Measurements from ENCODE around the gene HSD17B11. TPM values are rescaled to one million over a fixed set of nuclear protein-coding genes. Genes with fewer than 3 reads are reported as not detected.
A peak's percentile ranks its signal among the peaks of the same experiment; 100 is the strongest.
"Not testable (repeated sequence)": the region's sequence is repeated elsewhere in the genome, so short reads cannot be mapped to it uniquely, and the experiment has no call there.

Gene HSD17B11
- total and polyA plus RNA-seq, 2 donors, result 39.1 to 59.9 TPM

DNA sequence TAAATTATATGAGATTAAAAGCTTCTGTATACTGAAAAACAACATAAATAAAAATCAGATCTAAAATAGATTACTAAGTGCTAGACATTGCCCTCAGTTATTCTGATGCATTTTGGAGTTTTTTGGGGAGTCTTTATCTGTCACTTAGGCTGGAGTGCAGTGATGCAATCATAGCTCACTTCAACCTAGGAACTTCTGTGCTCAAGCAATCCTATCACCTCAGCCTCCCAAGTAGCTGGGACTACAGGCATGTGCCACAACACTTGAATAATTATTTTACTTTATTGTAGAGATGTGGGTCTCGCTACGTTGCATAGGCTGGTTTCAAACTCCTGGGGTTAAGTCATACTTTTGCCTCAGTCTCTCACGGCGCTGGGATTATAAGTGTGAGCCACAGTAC is 31.7 kb downstream of the HSD17B11 start:
- Histone ChIP-seq H3K4me1 (ENCODE audit: control insufficient read depth in 2 of 2, insufficient read depth in 2 of 2, low read length in 2 of 2) (no peaks in the 10 kb centered on the region), H3K36me3 (ENCODE audit: control insufficient read depth in 2 of 2, insufficient read depth in 2 of 2, low read length in 1 of 2) (peaks cover 14 to 26% of the 10 kb centered on the region in 2 donors), H3K27ac (ENCODE audit: low read depth in 1 of 2, low read length in 1 of 2) (no peak overlapping the region), H3K27me3 (ENCODE audit: control insufficient read depth in 2 of 2, insufficient read depth in 1 of 2, low read length in 1 of 2) (no peaks in the 10 kb centered on the region), H3K4me3 (ENCODE audit: low read length in 2 of 2) (no peak overlapping the region), H3K9me3 (ENCODE audit: control insufficient read depth in 2 of 2, insufficient read depth in 1 of 2, low read length in 1 of 2) (no peaks in the 10 kb centered on the region)
- no peak for DNase-seq (ENCODE audit: low read depth in 6 of 9, low spot score in 9 of 9)
- WGBS, result 98% methylated on average over 4 of the region's 4 CpGs

DNA sequence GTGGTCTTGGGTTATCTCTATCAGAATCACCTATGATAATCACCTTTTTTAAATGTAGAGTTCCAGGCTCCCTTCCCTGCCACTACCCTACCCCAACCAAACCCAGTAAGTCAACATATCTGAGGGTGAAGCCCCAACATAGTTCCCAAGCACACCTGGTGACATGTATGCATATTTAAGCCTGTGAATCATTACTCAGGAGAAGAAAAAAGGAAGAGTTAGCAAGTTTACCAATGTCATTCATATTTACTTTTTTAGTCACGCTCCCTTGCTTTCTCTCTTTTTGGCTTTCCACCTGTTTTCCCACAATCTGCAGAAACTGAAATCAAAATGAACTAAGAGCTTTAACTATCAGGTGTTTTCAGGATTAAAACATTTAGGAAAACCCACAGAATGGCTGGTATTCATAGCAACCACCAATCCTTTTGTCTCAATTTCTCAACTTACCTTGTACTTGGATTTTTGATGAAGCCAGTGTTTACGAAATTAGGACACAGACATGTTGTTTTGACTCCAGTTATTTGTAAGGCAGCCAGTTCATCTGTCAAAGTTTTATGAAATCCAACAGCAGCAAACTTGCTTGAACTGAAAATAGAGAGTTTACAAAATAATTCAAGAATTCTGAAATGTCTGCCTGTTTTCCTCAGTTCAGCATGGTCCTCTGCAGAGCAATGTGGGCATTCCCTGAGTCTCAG is 34.0 kb downstream of the HSD17B11 start:
- H3K27ac ChIP-seq (ENCODE audit: low read depth in 1 of 2, low read length in 1 of 2), result no peak overlapping the region
- H3K9me3 ChIP-seq (ENCODE audit: control insufficient read depth in 2 of 2, insufficient read depth in 1 of 2, low read length in 1 of 2), result no peaks in the 10 kb centered on the region
- H3K4me1 ChIP-seq (ENCODE audit: control insufficient read depth in 2 of 2, insufficient read depth in 2 of 2, low read length in 2 of 2), result no peaks in the 10 kb centered on the region
- H3K27me3 ChIP-seq (ENCODE audit: control insufficient read depth in 2 of 2, insufficient read depth in 1 of 2, low read length in 1 of 2), result no peaks in the 10 kb centered on the region
- 97% methylated on average over 2 of the region's 2 CpGs for WGBS
- peaks cover 10 to 18% of the 10 kb centered on the region in 2 donors for H3K36me3 ChIP-seq (ENCODE audit: control insufficient read depth in 2 of 2, insufficient read depth in 2 of 2, low read length in 1 of 2)
- no peak overlapping the region for H3K4me3 ChIP-seq (ENCODE audit: low read length in 2 of 2)
- no peak for DNase-seq (ENCODE audit: low read depth in 6 of 9, low spot score in 9 of 9)

DNA sequence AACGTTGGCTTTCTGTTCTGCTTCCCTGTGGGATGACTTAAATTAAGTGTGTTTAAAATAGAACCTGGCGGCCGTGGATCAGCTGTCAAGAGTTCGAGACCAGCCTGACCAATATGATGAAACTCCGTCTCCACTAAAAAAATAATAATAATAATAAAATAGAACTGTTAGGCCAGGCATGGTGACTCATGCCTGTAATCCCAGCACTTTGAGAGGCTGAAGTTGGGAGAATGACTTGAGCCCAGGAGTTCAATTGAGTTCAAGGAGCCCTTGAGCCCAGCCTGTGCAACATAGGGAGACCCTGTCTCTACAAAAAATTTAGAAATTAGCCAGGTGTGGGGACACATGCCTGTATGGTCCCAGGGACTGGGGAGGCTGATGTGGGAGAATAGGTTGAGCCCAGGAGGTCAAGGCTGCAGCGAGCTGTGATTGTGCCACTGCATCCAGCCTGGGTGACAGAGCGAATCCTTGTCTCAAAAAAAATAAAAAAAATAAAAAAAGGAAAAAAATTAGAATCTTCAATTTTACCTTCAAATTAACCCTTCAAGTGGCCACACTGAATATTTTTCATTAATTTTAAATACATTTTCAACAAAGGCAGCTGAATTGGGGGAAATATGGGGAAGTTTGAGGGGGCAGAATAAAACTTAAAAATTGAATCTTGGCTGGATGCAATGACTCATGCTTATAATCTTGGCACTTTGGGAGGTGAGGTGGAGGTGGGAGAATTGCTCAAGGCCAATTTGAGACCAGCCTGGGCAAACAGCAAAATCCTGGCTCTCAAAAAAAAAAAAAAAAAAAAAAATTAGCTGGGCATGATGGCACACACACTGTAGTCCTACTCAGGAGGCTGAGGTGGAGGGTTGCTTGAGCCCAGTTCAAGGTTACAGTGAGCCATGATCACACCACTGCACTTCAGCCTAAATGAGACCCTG is 36.6 kb downstream of the HSD17B11 start:
- Histone ChIP-seq H3K27me3 (ENCODE audit: control insufficient read depth in 2 of 2, insufficient read depth in 1 of 2, low read length in 1 of 2) (no peaks in the 10 kb centered on the region), H3K36me3 (ENCODE audit: control insufficient read depth in 2 of 2, insufficient read depth in 2 of 2, low read length in 1 of 2) (peaks cover 10 to 14% of the 10 kb centered on the region in 2 donors), H3K27ac (ENCODE audit: low read depth in 1 of 2, low read length in 1 of 2) (no peak overlapping the region), H3K4me1 (ENCODE audit: control insufficient read depth in 2 of 2, insufficient read depth in 2 of 2, low read length in 2 of 2) (no peaks in the 10 kb centered on the region), H3K4me3 (ENCODE audit: low read length in 2 of 2) (no peak overlapping the region), H3K9me3 (ENCODE audit: control insufficient read depth in 2 of 2, insufficient read depth in 1 of 2, low read length in 1 of 2) (no peaks in the 10 kb centered on the region)
- DNase-seq (ENCODE audit: low read depth in 6 of 9, low spot score in 9 of 9), result no peak
- 87% methylated on average over 7 of the region's 7 CpGs for WGBS

DNA sequence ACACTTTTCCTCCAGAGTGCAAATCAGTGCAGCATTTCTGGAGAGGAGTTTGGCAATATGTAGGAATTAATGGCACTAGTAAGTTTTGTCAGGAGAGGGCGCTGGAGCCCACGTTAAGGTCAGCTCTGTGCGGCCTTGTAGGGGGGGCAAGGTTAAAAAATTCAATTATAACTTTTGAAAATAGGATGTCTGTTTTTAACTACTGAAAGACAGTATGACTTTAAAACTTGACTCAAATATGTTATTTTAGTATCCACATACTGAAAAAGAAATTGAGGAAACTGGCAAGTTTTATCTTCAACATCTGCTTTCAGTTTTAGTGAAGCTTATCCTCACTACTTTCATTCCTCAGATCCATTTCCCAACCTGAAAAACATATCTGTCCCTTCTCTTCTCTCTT is 37.4 kb downstream of the HSD17B11 start:
- H3K27me3 ChIP-seq (ENCODE audit: control insufficient read depth in 2 of 2, insufficient read depth in 1 of 2, low read length in 1 of 2), result no peaks in the 10 kb centered on the region
- no peak overlapping the region for H3K27ac ChIP-seq (ENCODE audit: low read depth in 1 of 2, low read length in 1 of 2)
- H3K4me1 ChIP-seq (ENCODE audit: control insufficient read depth in 2 of 2, insufficient read depth in 2 of 2, low read length in 2 of 2), result no peaks in the 10 kb centered on the region
- H3K9me3 ChIP-seq (ENCODE audit: control insufficient read depth in 2 of 2, insufficient read depth in 1 of 2, low read length in 1 of 2), result no peaks in the 10 kb centered on the region
- 44% methylated on average over 3 of the region's 3 CpGs for whole genome bisulfite sequencing
- peaks cover 7 to 11% of the 10 kb centered on the region in 2 donors for H3K36me3 ChIP-seq (ENCODE audit: control insufficient read depth in 2 of 2, insufficient read depth in 2 of 2, low read length in 1 of 2)
- no peak overlapping the region for H3K4me3 ChIP-seq (ENCODE audit: low read length in 2 of 2)
- DNase-seq (ENCODE audit: low read depth in 6 of 9, low spot score in 9 of 9), result peak in 5 of 9 donors; percentile 2 to 45 (median 9)

DNA sequence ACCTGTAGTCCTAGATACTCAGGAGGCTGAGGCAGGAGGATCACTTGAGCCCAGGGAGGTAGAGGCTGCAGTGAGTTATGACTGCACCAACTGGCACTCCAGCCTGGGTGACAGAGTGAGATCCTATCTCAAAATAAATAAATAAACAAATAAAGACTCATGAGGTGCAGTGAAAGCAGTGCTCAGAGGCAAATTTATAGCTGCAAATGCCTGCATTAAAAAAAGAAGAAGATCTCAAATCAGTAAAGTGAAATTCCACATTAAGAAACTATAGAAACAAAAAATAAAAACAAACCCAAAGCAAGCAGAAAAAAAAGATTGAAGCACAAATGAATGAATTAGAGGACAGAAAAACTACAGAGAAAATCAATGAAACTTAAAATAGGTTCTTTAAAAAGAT is 45.8 kb downstream of the HSD17B11 start:
- no peak for DNase-seq (ENCODE audit: low read depth in 6 of 9, low spot score in 9 of 9)
- H3K27me3 ChIP-seq (ENCODE audit: control insufficient read depth in 2 of 2, insufficient read depth in 1 of 2, low read length in 1 of 2), result no peaks in the 10 kb centered on the region

DNA sequence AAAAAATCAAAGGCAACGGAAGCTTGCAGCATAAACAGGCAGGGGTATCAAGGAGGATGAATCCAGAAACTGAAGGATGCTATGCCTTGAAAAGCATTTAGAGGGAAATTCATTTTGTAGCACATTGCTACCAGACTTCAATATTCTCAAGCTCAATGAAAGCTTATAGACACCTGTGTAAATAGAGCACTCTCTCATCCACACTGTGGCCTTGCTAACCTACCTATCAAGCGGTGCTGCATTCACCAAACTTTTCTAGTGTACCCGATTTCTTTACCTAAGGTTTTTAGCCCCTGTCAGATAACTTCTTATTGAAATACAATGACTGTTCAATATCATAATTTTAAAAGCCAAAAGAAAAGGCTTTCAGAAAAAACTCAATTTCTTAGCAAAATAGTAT is 48.1 kb downstream of the HSD17B11 start:
- Histone ChIP-seq H3K27ac (ENCODE audit: low read depth in 1 of 2, low read length in 1 of 2) (no peak overlapping the region), H3K9me3 (ENCODE audit: control insufficient read depth in 2 of 2, insufficient read depth in 1 of 2, low read length in 1 of 2) (no peaks in the 10 kb centered on the region), H3K4me1 (ENCODE audit: control insufficient read depth in 2 of 2, insufficient read depth in 2 of 2, low read length in 2 of 2) (no peaks in the 10 kb centered on the region), H3K4me3 (ENCODE audit: low read length in 2 of 2) (no peak overlapping the region), H3K27me3 (ENCODE audit: control insufficient read depth in 2 of 2, insufficient read depth in 1 of 2, low read length in 1 of 2) (no peaks in the 10 kb centered on the region), H3K36me3 (ENCODE audit: control insufficient read depth in 2 of 2, insufficient read depth in 2 of 2, low read length in 1 of 2) (peaks cover 16 to 25% of the 10 kb centered on the region in 2 donors)
- 97% methylated on average over 3 of the region's 3 CpGs for WGBS
- DNase-seq (ENCODE audit: low read depth in 6 of 9, low spot score in 9 of 9), result no peak

More for the DNA sequence above, 45.8 kb downstream of the HSD17B11 start:
- Histone ChIP-seq H3K36me3 (ENCODE audit: control insufficient read depth in 2 of 2, insufficient read depth in 2 of 2, low read length in 1 of 2) (peaks cover 11 to 14% of the 10 kb centered on the region in 2 donors), H3K4me3 (ENCODE audit: low read length in 2 of 2) (no peak overlapping the region), H3K9me3 (ENCODE audit: control insufficient read depth in 2 of 2, insufficient read depth in 1 of 2, low read length in 1 of 2) (no peaks in the 10 kb centered on the region), H3K27ac (ENCODE audit: low read depth in 1 of 2, low read length in 1 of 2) (no peak overlapping the region), H3K4me1 (ENCODE audit: control insufficient read depth in 2 of 2, insufficient read depth in 2 of 2, low read length in 2 of 2) (no peaks in the 10 kb centered on the region)

DNA sequence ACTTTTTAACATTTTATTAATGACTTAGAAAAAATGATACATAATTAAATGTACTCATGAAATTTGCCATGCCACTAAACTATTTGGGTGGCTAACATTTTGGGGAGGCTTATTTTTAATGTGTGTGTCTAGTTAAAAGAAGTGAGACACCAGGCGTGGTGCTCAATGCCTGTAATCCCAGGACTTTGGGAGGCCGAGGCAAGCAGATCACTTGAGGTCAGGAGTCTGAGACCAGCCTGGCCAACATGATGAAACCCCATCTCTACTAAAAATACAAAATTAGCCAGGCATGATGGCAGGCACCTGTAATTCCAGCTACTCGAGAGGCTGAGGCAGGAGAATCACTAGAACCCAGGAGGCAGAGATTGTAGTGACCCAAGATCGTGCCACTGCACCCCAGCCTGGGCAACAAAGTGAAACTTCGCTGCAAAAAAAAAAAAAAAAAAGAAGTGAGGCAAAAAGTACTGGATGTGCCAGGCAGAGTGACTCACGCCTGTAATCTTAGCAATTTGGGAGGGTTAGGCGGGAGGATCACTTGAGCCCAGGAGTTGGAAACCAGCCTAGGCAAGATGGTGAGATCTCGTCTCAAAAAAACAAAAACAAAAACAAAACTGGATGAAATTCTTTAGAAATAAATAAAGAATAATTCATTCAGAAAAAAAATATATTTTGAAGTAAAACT is 48.9 kb downstream of the HSD17B11 start:
- not testable (repeated sequence) for H3K27ac ChIP-seq (ENCODE audit: low read depth in 1 of 2, low read length in 1 of 2); H3K4me1 ChIP-seq (ENCODE audit: control insufficient read depth in 2 of 2, insufficient read depth in 2 of 2, low read length in 2 of 2); DNase-seq (ENCODE audit: low read depth in 6 of 9, low spot score in 9 of 9); H3K4me3 ChIP-seq (ENCODE audit: low read length in 2 of 2); H3K9me3 ChIP-seq (ENCODE audit: control insufficient read depth in 2 of 2, insufficient read depth in 1 of 2, low read length in 1 of 2); H3K27me3 ChIP-seq (ENCODE audit: control insufficient read depth in 2 of 2, insufficient read depth in 1 of 2, low read length in 1 of 2)
- H3K36me3 ChIP-seq (ENCODE audit: control insufficient read depth in 2 of 2, insufficient read depth in 2 of 2, low read length in 1 of 2), result peaks cover 16 to 25% of the 10 kb centered on the region in 2 donors
- WGBS, result 90% methylated on average over 8 of the region's 8 CpGs

DNA sequence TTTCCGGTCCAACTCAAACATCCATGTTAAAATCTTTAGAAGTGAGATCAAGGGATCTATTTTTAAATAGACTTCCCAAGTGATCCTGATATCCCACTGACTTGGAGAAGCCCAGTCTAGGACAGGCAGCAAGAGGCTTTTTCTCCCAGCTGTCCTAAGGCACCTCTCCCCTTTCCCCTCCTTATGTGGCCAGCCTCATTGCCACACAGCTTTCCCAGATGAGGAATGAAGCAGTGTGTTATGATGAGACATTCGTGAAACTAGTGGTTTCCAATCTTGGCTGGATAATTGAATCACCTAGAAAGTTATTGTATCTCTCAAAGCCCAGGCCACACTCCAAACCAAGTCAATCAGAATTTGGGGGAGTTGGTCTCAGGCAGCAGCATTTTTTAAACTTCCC is 51.5 kb downstream of the HSD17B11 start:
- H3K36me3 ChIP-seq (ENCODE audit: control insufficient read depth in 2 of 2, insufficient read depth in 2 of 2, low read length in 1 of 2), result peaks cover 14 to 18% of the 10 kb centered on the region in 2 donors
- H3K4me1 ChIP-seq (ENCODE audit: control insufficient read depth in 2 of 2, insufficient read depth in 2 of 2, low read length in 2 of 2), result no peaks in the 10 kb centered on the region
- peaks cover 0 to 2% of the 10 kb centered on the region in 2 donors for H3K9me3 ChIP-seq (ENCODE audit: control insufficient read depth in 2 of 2, insufficient read depth in 1 of 2, low read length in 1 of 2)
- no peak overlapping the region for H3K4me3 ChIP-seq (ENCODE audit: low read length in 2 of 2)
- H3K27ac ChIP-seq (ENCODE audit: low read depth in 1 of 2, low read length in 1 of 2), result no peak overlapping the region
- DNase-seq (ENCODE audit: low read depth in 6 of 9, low spot score in 9 of 9), result no peak
- H3K27me3 ChIP-seq (ENCODE audit: control insufficient read depth in 2 of 2, insufficient read depth in 1 of 2, low read length in 1 of 2), result no peaks in the 10 kb centered on the region
- whole genome bisulfite sequencing, result 98% methylated on average over 2 of the region's 2 CpGs

DNA sequence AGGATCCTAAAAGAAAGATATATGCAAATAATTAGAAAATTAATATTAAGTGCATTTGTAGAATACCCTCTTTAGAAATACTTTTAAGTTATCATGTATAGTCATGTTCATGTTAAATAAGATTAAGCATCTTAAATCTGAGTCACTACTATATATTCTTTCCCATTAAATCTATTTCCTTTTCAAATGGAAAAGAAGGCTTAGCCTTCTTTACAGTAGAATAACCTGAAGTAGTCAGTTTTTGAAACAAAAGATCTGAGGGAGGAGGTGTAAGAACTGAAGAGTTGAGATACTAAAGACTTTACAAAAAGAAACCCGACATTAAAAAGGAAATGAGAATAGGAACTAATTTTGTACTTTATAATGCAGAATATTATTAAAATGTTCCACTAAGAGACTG is 53.6 kb downstream of the HSD17B11 start:
- no peak for DNase-seq (ENCODE audit: low read depth in 6 of 9, low spot score in 9 of 9)
- Histone ChIP-seq H3K9me3 (ENCODE audit: control insufficient read depth in 2 of 2, insufficient read depth in 1 of 2, low read length in 1 of 2) (peaks cover 1 to 10% of the 10 kb centered on the region in 2 donors), H3K27ac (ENCODE audit: low read depth in 1 of 2, low read length in 1 of 2) (no peak overlapping the region), H3K36me3 (ENCODE audit: control insufficient read depth in 2 of 2, insufficient read depth in 2 of 2, low read length in 1 of 2) (peaks cover 14 to 18% of the 10 kb centered on the region in 2 donors), H3K4me1 (ENCODE audit: control insufficient read depth in 2 of 2, insufficient read depth in 2 of 2, low read length in 2 of 2) (no peaks in the 10 kb centered on the region), H3K4me3 (ENCODE audit: low read length in 2 of 2) (no peak overlapping the region), H3K27me3 (ENCODE audit: control insufficient read depth in 2 of 2, insufficient read depth in 1 of 2, low read length in 1 of 2) (no peaks in the 10 kb centered on the region)
- WGBS, result 83% methylated on average over 1 of the region's 1 CpG

Measured in thymus (tissue), 11 donors.